ENCODE data around the gene LEF1. TPM values are rescaled to one million over a fixed set of nuclear protein-coding genes. Genes with fewer than 3 reads are reported as not detected.

LEF1 gene
- total RNA-seq, 6 donors from 2014 or later = 3.3 to 10.0 (median 5.6) TPM

DNA sequence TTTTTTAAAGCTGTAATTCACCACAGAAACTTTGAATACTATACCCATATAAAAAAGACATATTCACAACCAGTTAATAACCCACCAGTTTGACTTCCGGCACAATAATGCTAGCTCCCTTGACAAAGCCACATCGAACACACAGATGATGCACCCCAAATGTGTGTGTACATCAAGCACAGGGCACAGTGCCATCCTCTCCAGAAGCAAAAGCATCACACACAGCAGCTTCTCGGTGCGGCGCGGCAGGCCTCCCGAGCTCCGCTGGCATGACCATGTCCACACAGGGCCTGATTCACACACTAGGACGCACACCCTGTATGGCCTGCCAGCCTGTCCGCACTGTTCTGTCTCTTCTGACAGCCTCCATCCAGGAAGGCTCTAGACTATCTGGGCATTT, 88.0 kb downstream of the LEF1 start:
- ATAC-seq (ENCODE audit: low FRiP score in 2 of 2) (no peak), DNase-seq (peak in 1 of 2 donors; percentile 60)
- 92 to 94% methylated on average over 10 of the region's 10 CpGs for WGBS, 2 donors
- Histone ChIP-seq H3K4me3 (no peak overlapping the region), H3K4me1 (no peaks in the 10 kb centered on the region), H3K27me3 (no peaks in the 10 kb centered on the region), H3K36me3 (no peaks in the 10 kb centered on the region), H3K9me3 (no peaks in the 10 kb centered on the region), H3K27ac (no peak overlapping the region)
- TF ChIP-seq, protein P1, sequence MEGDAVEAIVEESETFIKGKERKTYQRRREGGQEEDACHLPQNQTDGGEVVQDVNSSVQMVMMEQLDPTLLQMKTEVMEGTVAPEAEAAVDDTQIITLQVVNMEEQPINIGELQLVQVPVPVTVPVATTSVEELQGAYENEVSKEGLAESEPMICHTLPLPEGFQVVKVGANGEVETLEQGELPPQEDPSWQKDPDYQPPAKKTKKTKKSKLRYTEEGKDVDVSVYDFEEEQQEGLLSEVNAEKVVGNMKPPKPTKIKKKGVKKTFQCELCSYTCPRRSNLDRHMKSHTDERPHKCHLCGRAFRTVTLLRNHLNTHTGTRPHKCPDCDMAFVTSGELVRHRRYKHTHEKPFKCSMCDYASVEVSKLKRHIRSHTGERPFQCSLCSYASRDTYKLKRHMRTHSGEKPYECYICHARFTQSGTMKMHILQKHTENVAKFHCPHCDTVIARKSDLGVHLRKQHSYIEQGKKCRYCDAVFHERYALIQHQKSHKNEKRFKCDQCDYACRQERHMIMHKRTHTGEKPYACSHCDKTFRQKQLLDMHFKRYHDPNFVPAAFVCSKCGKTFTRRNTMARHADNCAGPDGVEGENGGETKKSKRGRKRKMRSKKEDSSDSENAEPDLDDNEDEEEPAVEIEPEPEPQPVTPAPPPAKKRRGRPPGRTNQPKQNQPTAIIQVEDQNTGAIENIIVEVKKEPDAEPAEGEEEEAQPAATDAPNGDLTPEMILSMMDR (IDR thresholded peaks at IDR 0.05) = no peak
- TF ChIP-seq POLR2AphosphoS5 (IDR thresholded peaks at IDR 0.05) (no peak), POLR2A (IDR thresholded peaks at IDR 0.05) (no peak), EP300 (IDR thresholded peaks at IDR 0.05) (no peak)

DNA sequence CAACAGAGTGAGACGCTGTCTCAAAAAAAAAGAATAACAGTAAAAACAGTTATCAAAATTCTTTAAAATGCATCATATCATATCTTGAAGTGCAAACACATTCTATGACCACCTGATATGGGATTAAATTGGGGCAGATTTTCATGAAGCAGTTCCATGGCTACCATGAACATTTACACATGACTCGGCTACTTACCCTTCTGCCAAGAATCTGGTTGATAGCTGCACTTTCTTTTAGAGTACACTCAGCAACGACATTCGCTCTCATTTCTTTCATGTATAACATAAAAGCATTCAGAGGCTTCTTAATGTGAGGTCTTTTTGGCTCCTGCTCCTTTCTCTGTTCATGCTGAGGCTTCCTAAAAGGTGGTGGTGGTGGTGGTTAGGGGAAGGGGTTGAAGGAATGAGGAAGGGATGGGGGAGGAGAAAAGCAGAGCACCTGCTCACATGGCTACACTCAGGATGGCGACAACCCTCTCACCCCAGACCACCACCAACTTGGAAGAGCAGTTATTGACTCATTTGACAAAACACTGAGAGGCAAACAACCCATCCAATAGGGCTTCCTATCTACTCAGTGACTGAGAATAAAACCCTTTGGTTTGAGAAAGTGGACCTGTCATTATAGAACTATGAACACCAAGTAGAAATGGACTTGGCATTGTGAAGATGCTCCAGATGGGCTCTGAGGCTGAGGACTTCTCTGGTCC, 90.6 kb downstream of the LEF1 start:
- Histone ChIP-seq H3K4me1 (no peaks in the 10 kb centered on the region), H3K36me3 (no peaks in the 10 kb centered on the region), H3K27me3 (no peaks in the 10 kb centered on the region), H3K4me3 (no peak overlapping the region), H3K9me3 (no peaks in the 10 kb centered on the region), H3K27ac (no peak overlapping the region)
- ATAC-seq (ENCODE audit: low FRiP score in 2 of 2) = no peak
- DNase-seq = no peak
- WGBS, 2 donors = 60 to 86% methylated on average over 5 of the region's 5 CpGs
- TF ChIP-seq, protein P1 (IDR thresholded peaks at IDR 0.05) = no peak
- TF ChIP-seq POLR2AphosphoS5 (IDR thresholded peaks at IDR 0.05) (no peak), POLR2A (IDR thresholded peaks at IDR 0.05) (no peak), EP300 (IDR thresholded peaks at IDR 0.05) (no peak)

DNA sequence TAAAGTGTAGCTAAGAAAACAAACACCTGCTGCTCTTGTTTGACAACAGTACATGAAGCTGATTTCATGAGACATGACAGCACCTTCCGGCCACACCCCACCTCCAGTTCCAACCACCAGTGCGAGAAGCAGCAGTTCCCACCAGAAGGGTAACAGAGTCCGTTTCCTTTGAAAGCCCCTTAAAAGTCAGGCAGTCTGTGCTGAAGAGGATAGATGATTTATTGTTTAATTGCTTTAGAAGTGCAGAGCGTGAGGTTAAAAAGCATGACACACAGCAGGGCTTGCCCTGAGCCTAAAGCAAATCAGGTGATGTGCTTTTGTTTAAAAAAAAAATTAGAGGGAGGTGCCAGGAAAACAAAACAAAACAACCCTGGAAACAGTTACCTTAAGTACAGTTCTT, 96.4 kb downstream of the LEF1 start:
- ATAC-seq (ENCODE audit: low FRiP score in 2 of 2) (no peak), DNase-seq (no peak)
- no peak overlapping the region for H3K4me3 ChIP-seq
- no peaks in the 10 kb centered on the region for H3K9me3 ChIP-seq
- no peak for TF ChIP-seq POLR2AphosphoS5 (IDR thresholded peaks at IDR 0.05)
- no peak for TF ChIP-seq EP300 (IDR thresholded peaks at IDR 0.05)
- no peak for TF ChIP-seq POLR2A (IDR thresholded peaks at IDR 0.05)
- TF ChIP-seq, protein P1 (IDR thresholded peaks at IDR 0.05) = no peak
- no peaks in the 10 kb centered on the region for H3K4me1 ChIP-seq
- 52 to 74% methylated on average over 4 of the region's 4 CpGs for WGBS, 2 donors
- no peak overlapping the region for H3K27ac ChIP-seq
- no peaks in the 10 kb centered on the region for H3K27me3 ChIP-seq
- no peaks in the 10 kb centered on the region for H3K36me3 ChIP-seq

DNA sequence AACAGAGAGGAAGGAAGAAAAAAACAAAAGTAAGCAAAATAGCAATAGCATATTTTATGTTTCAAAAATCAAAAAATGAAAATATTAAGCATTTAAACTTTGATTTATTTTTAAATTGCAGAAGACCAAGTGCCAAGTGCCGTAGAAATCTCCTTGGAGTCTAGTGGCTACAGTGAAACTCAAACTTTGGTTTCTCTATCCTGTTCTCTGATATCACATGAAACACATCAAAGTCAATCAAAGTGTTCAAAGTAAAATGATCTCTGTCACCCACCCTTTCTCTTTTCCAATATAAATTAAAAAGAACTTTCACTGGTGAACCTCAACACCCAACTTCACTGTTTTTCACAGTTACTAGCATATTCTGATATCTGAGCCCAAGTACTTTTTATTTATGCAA, 98.0 kb downstream of the LEF1 start:
- WGBS, 2 donors = 92 to 100% methylated on average over 1 of the region's 1 CpG
- H3K27me3 ChIP-seq = no peaks in the 10 kb centered on the region
- no peak for DNase-seq
- no peak for ATAC-seq (ENCODE audit: low FRiP score in 2 of 2)
- no peaks in the 10 kb centered on the region for H3K4me1 ChIP-seq
- H3K27ac ChIP-seq = no peak overlapping the region
- TF ChIP-seq POLR2AphosphoS5 (IDR thresholded peaks at IDR 0.05) = no peak
- TF ChIP-seq, protein P1 (IDR thresholded peaks at IDR 0.05) = no peak
- no peak for TF ChIP-seq EP300 (IDR thresholded peaks at IDR 0.05)
- TF ChIP-seq POLR2A (IDR thresholded peaks at IDR 0.05) = no peak
- H3K9me3 ChIP-seq = no peaks in the 10 kb centered on the region
- H3K36me3 ChIP-seq = no peaks in the 10 kb centered on the region
- H3K4me3 ChIP-seq = no peak overlapping the region

DNA sequence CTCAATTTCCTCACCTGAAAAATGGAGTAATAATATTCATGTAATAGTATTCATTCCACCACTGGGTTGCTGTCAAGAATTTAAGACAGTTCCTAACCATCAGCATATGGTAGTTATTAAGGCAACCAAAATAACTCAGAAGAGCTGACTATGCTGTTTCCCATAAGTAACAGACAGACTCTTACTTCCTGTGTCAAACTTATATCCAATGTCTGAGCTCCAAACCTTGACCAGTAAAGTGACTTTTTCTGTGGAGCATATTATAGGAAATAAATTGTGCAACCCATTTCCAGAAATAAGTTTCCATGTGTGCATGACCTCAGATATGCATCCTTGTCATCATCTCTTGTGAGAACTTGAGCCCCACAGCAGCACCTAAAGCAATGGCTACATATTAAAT, 100.3 kb downstream of the LEF1 start:
- no peak for ATAC-seq (ENCODE audit: low FRiP score in 2 of 2)
- no peaks in the 10 kb centered on the region for H3K4me1 ChIP-seq
- TF ChIP-seq EP300 (IDR thresholded peaks at IDR 0.05) = no peak
- TF ChIP-seq POLR2AphosphoS5 (IDR thresholded peaks at IDR 0.05) = no peak
- TF ChIP-seq, protein P1 (IDR thresholded peaks at IDR 0.05) = no peak
- no peak for TF ChIP-seq POLR2A (IDR thresholded peaks at IDR 0.05)
- H3K4me3 ChIP-seq = no peak overlapping the region
- H3K27me3 ChIP-seq = no peaks in the 10 kb centered on the region
- H3K36me3 ChIP-seq = no peaks in the 10 kb centered on the region
- DNase-seq = no peak
- H3K9me3 ChIP-seq = no peaks in the 10 kb centered on the region
- H3K27ac ChIP-seq = no peak overlapping the region
